GM23248 (cell line): ENCODE measurements around the gene GPALPP1. TPM values are rescaled to one million over a fixed set of nuclear protein-coding genes. Genes with fewer than 3 reads are reported as not detected.

ENCODE experiments used
- DNase-seq: peaks from one replicate; pipeline ENCODE4 v3.0.0-alpha.2; 2015
- H2AFZ ChIP-seq: fragments of 200-600 bp; sonication (generic); 2 replicates; pipeline ENCODE4 v1.6.1; 2016; ENCODE audit warnings: antibody characterized with exemption
- H3F3A ChIP-seq: fragments of 200-600 bp; sonication (generic); 2 replicates; pipeline ENCODE4 v1.6.1; 2016; ENCODE audit warnings: mild to moderate bottlenecking, antibody characterized with exemption, mixed run types; ENCODE audit not compliant: insufficient read depth
- H3K27ac ChIP-seq: fragments of 200-600 bp; sonication (generic); 2 replicates; pipeline ENCODE4 v1.5.1; 2016; ENCODE audit warnings: mild to moderate bottlenecking
- H3K27me3 ChIP-seq: fragments of 200-600 bp; sonication (generic); replicated peaks from 2 replicates; pipeline ENCODE4 v1.6.1; 2016; ENCODE audit warnings: mild to moderate bottlenecking; ENCODE audit not compliant: insufficient read depth
- H3K36me3 ChIP-seq: fragments of 200-600 bp; sonication (generic); 2 replicates; pipeline ENCODE4 v1.6.1; 2016; ENCODE audit warnings: low read depth, mild to moderate bottlenecking
- H3K4me1 ChIP-seq: fragments of 200-600 bp; sonication (generic); 2 replicates; pipeline ENCODE4 v1.6.1; 2016; ENCODE audit warnings: mild to moderate bottlenecking; ENCODE audit not compliant: insufficient read depth
- H3K4me2 ChIP-seq: fragments of 200-600 bp; sonication (generic); one replicate; pipeline ENCODE4 v1.6.1; 2016; ENCODE audit warnings: mild to moderate bottlenecking; ENCODE audit not compliant: unreplicated experiment
- H3K4me3 ChIP-seq: fragments of 200-600 bp; sonication (generic); 2 replicates; pipeline ENCODE4 v1.5.1; 2016; ENCODE audit warnings: mild to moderate bottlenecking
- H3K79me2 ChIP-seq: fragments of 200-600 bp; sonication (generic); 2 replicates; pipeline ENCODE4 v1.6.1; 2016; ENCODE audit warnings: mild to moderate bottlenecking; ENCODE audit not compliant: insufficient read depth
- H3K9ac ChIP-seq: fragments of 200-600 bp; sonication (generic); 2 replicates; pipeline ENCODE4 v1.6.1; 2016; ENCODE audit warnings: mild to moderate bottlenecking
- H3K9me2 ChIP-seq: fragments of 200-600 bp; sonication (generic); 2 replicates; pipeline ENCODE4 v1.6.1; 2016; ENCODE audit warnings: mixed run types, mild to moderate bottlenecking, moderate library complexity; ENCODE audit not compliant: insufficient read depth
- H3K9me3 ChIP-seq: fragments of 200-600 bp; sonication (generic); one replicate; pipeline ENCODE4 v1.6.1; 2017; ENCODE audit warnings: low read depth
- H4K20me1 ChIP-seq: fragments of 200-600 bp; sonication (generic); 2 replicates; pipeline ENCODE4 v1.6.0; 2016; ENCODE audit not compliant: insufficient read depth
- EZH2 ChIP-seq: fragments of 200-600 bp; sonication (generic); IDR thresholded peaks from 2 replicates; pipeline ENCODE4 v1.6.1; 2018; ENCODE audit warnings: antibody characterized with exemption, mild to moderate bottlenecking; ENCODE audit not compliant: insufficient read depth, poor library complexity, severe bottlenecking
- EZH2phosphoT487 ChIP-seq: fragments of 200-600 bp; sonication (generic); IDR thresholded peaks from 2 replicates; pipeline ENCODE4 v1.6.1; 2018; ENCODE audit warnings: antibody characterized with exemption, moderate library complexity, mild to moderate bottlenecking, low read depth; ENCODE audit not compliant: insufficient read depth
- WGBS, 2 experiments: methylation state at CpG; one replicate each; pipeline ENCODE4 v1.1.6; 2015 to 2017; ENCODE audit warnings: low lambda C conversion rate in 2 of 2, low coverage in 1 of 2; ENCODE audit errors: missing lambda C conversion rate in 2 of 2; 5-methylcytosine and 5-hydroxymethylcytosine counted together
- in situ Hi-C: fragments of 300-500 bp; cut with MboI; formaldehyde crosslinking; loops from 2 replicates; pipeline ENCODE4 v1.15.0; 2020
- polyA plus RNA-seq: library from polyadenylated mRNA; unstranded; fragments of >200 nt; fragmentation: Nextera tagmentation; extraction: Ambion mirVana; gene quantifications from 2 replicates; pipeline ENCODE4 v1.2.1, GENCODE V29; 2016
- total RNA-seq: library from RNA; depleted of rRNA; stranded (reverse); fragments of >200 nt; shearing (Covaris generic); gene quantifications from 2 replicates; pipeline ENCODE4 v1.2.3, GENCODE V29; 2014

GPALPP1 gene
- total and polyA plus RNA-seq, 2 experiments from 2014 or later, result 21.2 to 22.8 TPM

- Histone ChIP-seq H3K4me1 (no peaks in the 10 kb centered on the region), H3K27ac (no peak overlapping the region), H3K79me2 (no peaks in the 10 kb centered on the region), H3K9me3 (no peaks in the 10 kb centered on the region), H3K4me2 (no peak overlapping the region), H3K4me3 (no peak overlapping the region), H4K20me1 (no peaks in the 10 kb centered on the region), H3K27me3 (no peaks in the 10 kb centered on the region), H2AFZ (no peak overlapping the region), H3K36me3 (peaks cover 38% of the 10 kb centered on the region), H3K9ac (no peak overlapping the region), H3K9me2 (no peaks in the 10 kb centered on the region), H3F3A (no peaks in the 10 kb centered on the region)
- 96 to 98% methylated on average over 3 of the region's 3 CpGs for WGBS, 2 experiments
- TF ChIP-seq EZH2, result no peak
- TF ChIP-seq EZH2phosphoT487, result no peak
- no peak for DNase-seq
- in situ Hi-C loops, result no loop called here
These were observed 31.9 kb downstream of the GPALPP1 start for GRCh38 chr13:45021250-45021649.

GRCh38 chr13:45024847-45025246 is 35.5 kb downstream of the GPALPP1 start:
- Histone ChIP-seq H4K20me1 (no peaks in the 10 kb centered on the region), H3K4me1 (no peaks in the 10 kb centered on the region), H3K36me3 (peaks cover 38% of the 10 kb centered on the region), H3K9ac (no peak overlapping the region), H3K27me3 (no peaks in the 10 kb centered on the region), H3K4me3 (no peak overlapping the region), H3K27ac (no peak overlapping the region), H3K4me2 (no peak overlapping the region), H3F3A (no peaks in the 10 kb centered on the region), H3K9me2 (no peaks in the 10 kb centered on the region), H2AFZ (no peak overlapping the region), H3K9me3 (no peaks in the 10 kb centered on the region), H3K79me2 (no peaks in the 10 kb centered on the region)
- TF ChIP-seq EZH2phosphoT487, result no peak
- no peak for TF ChIP-seq EZH2
- in situ Hi-C loops, result no loop called here
- 98 to 100% methylated on average over 2 of the region's 2 CpGs for WGBS, 2 experiments
- DNase-seq, result no peak

GRCh38 chr13:45034342-45034741 is 45.0 kb downstream of the GPALPP1 start:
- no peak for DNase-seq
- in situ Hi-C loops, result no loop called here
- TF ChIP-seq EZH2 (no peak), EZH2phosphoT487 (no peak)

GRCh38 chr13:45036206-45036605 is 46.9 kb downstream of the GPALPP1 start:
- H4K20me1 ChIP-seq, result no peaks in the 10 kb centered on the region
- no peak overlapping the region for H3K4me2 ChIP-seq
- no peak overlapping the region for H2AFZ ChIP-seq
- H3K9ac ChIP-seq, result no peak overlapping the region
- H3K9me3 ChIP-seq, result no peaks in the 10 kb centered on the region
- H3K4me1 ChIP-seq, result no peaks in the 10 kb centered on the region
- peaks cover 9% of the 10 kb centered on the region; the same call in 1 of the 2 replicates for H3K36me3 ChIP-seq
- no peak overlapping the region for H3K4me3 ChIP-seq
- no peaks in the 10 kb centered on the region for H3K9me2 ChIP-seq
- no peak overlapping the region for H3K27ac ChIP-seq
- H3K79me2 ChIP-seq, result no peaks in the 10 kb centered on the region
- in situ Hi-C loops, result no loop called here
- DNase-seq, result no peak
- H3F3A ChIP-seq, result peaks cover 6% of the 10 kb centered on the region; the same call in 1 of the 2 replicates
- TF ChIP-seq EZH2phosphoT487 (no peak), EZH2 (no peak)
- no peaks in the 10 kb centered on the region for H3K27me3 ChIP-seq

More at GRCh38 chr13:45034342-45034741, 45.0 kb downstream of the GPALPP1 start:
- 98 to 100% methylated on average over 2 of the region's 2 CpGs for WGBS, 2 experiments
- Histone ChIP-seq H3K27me3 (no peaks in the 10 kb centered on the region), H3K4me1 (no peaks in the 10 kb centered on the region), H4K20me1 (no peaks in the 10 kb centered on the region), H3K4me2 (no peak overlapping the region), H3K4me3 (no peak overlapping the region), H3K9me2 (no peaks in the 10 kb centered on the region), H3K9ac (no peak overlapping the region), H3F3A (peaks cover 6% of the 10 kb centered on the region; the same call in 1 of the 2 replicates), H3K79me2 (no peaks in the 10 kb centered on the region), H3K9me3 (no peaks in the 10 kb centered on the region), H3K36me3 (peaks cover 18% of the 10 kb centered on the region; the same call in 1 of the 2 replicates), H3K27ac (no peak overlapping the region), H2AFZ (no peak overlapping the region)

GRCh38 chr13:45040173-45040572 is 50.8 kb downstream of the GPALPP1 start:
- WGBS, 2 experiments, result 100% methylated on average over 1 of the region's 1 CpG
- Histone ChIP-seq H3K9ac (no peak overlapping the region), H3K4me1 (no peaks in the 10 kb centered on the region), H4K20me1 (no peaks in the 10 kb centered on the region), H3K9me2 (no peaks in the 10 kb centered on the region), H2AFZ (no peak overlapping the region), H3K79me2 (no peaks in the 10 kb centered on the region), H3K9me3 (no peaks in the 10 kb centered on the region), H3K27ac (no peak overlapping the region), H3K4me3 (no peak overlapping the region), H3K4me2 (no peak overlapping the region), H3K27me3 (no peaks in the 10 kb centered on the region), H3F3A (peaks cover 6% of the 10 kb centered on the region; the same call in 1 of the 2 replicates), H3K36me3 (no peaks in the 10 kb centered on the region)
- TF ChIP-seq EZH2 (no peak), EZH2phosphoT487 (no peak)
- DNase-seq, result no peak
- in situ Hi-C loops, result loop anchor here (10.0 kb wide), 1 partner anchor 265 kb away; no protein-coding TSS in a partner anchor
